Measurements from ENCODE around the gene OGN.
"Not testable (repeated sequence)": the region's sequence is repeated elsewhere in the genome, so short reads cannot be mapped to it uniquely, and the experiment has no call there.

The OGN gene

GRCh38 chr9:92404042-92404836 lies at the start of gene OGN:
TSS of gene OGN (minus strand) at chr9:92404578. CDS start at chr9:92403407, 1,171 bp downstream.
- no peak for DNase-seq

GRCh38 chr9:92446536-92446935 lies 42.2 kb upstream of the OGN start:
- DNase-seq, result no peak

- DNase-seq, result no peak
Measured at GRCh38 chr9:92444841-92445240, 40.5 kb upstream of the OGN start.

- DNase-seq, result no peak
Measured at GRCh38 chr9:92440751-92441046, 36.3 kb upstream of the OGN start.

- DNase-seq, result no peak
Measured at GRCh38 chr9:92439921-92440750, 35.8 kb upstream of the OGN start.

- no peak for DNase-seq
Measured at GRCh38 chr9:92438900-92439526, 34.6 kb upstream of the OGN start.

GRCh38 chr9:92435263-92435662 lies 30.9 kb upstream of the OGN start:
- no peak for DNase-seq

- DNase-seq, result no peak
Measured at GRCh38 chr9:92432972-92433548, 28.7 kb upstream of the OGN start.

- no peak for DNase-seq
Measured at GRCh38 chr9:92432350-92432749, 28.0 kb upstream of the OGN start.

- DNase-seq, result no peak
Measured at GRCh38 chr9:92429836-92430235, 25.5 kb upstream of the OGN start.

- no peak for DNase-seq
Measured at GRCh38 chr9:92426501-92427145, 22.2 kb upstream of the OGN start.

GRCh38 chr9:92425474-92425873 lies 21.1 kb upstream of the OGN start:
- no peak for DNase-seq

GRCh38 chr9:92424340-92424739 lies 20.0 kb upstream of the OGN start, which contains the start of gene OMD:
TSS of gene OMD (minus strand) at chr9:92424471. CDS start at chr9:92417558, 6,913 bp downstream.
- DNase-seq, result no peak

- no peak for DNase-seq
Measured at GRCh38 chr9:92423612-92424011, 19.2 kb upstream of the OGN start.

GRCh38 chr9:92422611-92423338 lies 18.4 kb upstream of the OGN start:
- DNase-seq, result no peak

GRCh38 chr9:92414566-92414965 lies 10.2 kb upstream of the OGN start:
- DNase-seq, result no peak

- not testable (repeated sequence) for DNase-seq
Measured at GRCh38 chr9:92411157-92411556, 6.8 kb upstream of the OGN start.

- no peak for DNase-seq
Measured at GRCh38 chr9:92408747-92409478, 4.5 kb upstream of the OGN start.

GRCh38 chr9:92407818-92408217 lies 3.4 kb upstream of the OGN start:
- DNase-seq, result no peak

GRCh38 chr9:92406477-92406876 lies 2.1 kb upstream of the OGN start:
- no peak for DNase-seq

- no peak for DNase-seq
Measured at GRCh38 chr9:92405818-92406217, 1.4 kb upstream of the OGN start.
